Cardiac septum (tissue), 1 donor: ENCODE measurements around the gene KLRB1. TPM values are rescaled to one million over a fixed set of nuclear protein-coding genes. Genes with fewer than 3 reads are reported as not detected.
"Not testable (repeated sequence)": the region's sequence is repeated elsewhere in the genome, so short reads cannot be mapped to it uniquely, and the experiment has no call there.

Experiments used
- DNase-seq: peaks from one replicate; pipeline ENCODE4 v3.0.0-alpha.2; 2020; ENCODE audit warnings: low spot score
- intact Hi-C: fragments of 100-400 bp; cut with DNase I; formaldehyde crosslinking; loops from one replicate; pipeline ENCODE4 v1.14.0; 2022
- total RNA-seq: library from RNA; stranded (reverse); fragmentation: NEBNext Ultra II Directional; extraction: Animal tissue kit (Norgen Biotek cat#: 25700); gene quantifications from one replicate; pipeline ENCODE4 v1.2.1, GENCODE V29; 2021
- donor health status: DM: no; HTN: no; CAD: no.

The KLRB1 gene
- total RNA-seq, 1 donor from 2014 or later: 0.38 TPM

DNA sequence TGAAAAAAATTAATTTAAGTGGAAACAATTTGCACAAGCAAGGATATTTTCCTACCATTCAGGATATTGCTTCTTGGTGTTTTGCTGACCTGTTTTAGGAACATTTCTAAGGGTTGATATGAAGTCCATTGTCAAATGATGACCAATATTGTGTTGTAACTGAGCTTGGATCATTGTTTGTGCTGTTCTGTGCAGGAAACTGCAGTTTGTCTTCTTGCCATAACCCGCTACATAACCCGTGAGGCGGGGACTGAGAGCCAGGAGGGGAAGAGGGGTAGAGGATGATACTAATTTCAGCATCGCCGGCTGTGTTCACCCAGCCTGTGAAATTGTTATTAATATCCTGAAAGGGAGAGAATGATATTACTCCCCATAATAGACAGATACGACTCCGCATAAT is 41.6 kb downstream of the KLRB1 start:
- intact Hi-C loops, DNase-seq: not testable (repeated sequence)

DNA sequence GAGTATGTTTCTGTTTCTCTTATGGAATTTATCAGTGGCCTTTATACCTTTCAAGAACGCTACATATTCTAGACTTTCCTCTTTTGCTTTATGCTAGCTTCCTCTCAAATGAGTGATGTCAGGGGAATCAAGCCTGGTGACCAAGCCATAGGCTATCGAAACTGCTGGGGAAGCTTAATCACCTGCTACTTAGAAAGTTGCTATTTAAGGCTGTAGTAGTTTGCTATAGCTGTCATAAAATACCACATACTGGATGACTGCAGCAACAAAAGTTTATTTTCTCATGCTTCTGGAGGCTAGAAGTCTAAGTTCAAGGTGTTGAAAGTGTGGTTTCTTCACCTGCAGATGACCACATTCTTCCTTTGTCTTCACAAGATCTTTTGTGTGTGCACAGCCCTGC is 43.3 kb downstream of the KLRB1 start:
- intact Hi-C loops, DNase-seq: not testable (repeated sequence)

DNA sequence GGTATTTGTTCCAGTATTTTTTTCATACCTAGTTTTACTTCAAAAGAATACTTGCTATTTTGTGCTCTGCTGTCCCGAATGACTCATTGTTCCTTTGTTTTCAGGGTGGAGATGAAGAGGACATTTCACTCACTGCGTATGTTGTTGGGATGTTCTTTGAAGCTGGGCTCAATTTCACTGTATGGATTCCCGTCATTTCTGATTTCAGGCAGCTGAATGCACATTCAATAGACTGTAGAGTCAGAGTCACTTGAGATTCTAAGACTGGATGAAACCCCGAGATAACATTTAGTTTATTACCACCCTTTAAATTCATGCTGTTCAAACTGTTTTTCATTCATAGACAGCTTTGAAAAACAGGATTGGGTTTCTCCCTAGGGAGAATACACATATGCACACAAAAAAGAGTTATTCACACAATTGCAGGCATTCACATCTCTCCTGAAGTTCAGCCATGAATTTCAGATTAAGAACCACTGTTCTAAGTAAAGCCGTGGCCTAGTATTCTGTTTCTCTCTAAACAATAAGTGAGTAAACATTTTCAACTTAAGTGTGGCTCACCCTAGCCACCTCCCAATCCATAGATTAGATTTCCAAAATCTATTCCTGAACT is 44.8 kb downstream of the KLRB1 start:
- intact Hi-C loops, DNase-seq: not testable (repeated sequence)

DNA sequence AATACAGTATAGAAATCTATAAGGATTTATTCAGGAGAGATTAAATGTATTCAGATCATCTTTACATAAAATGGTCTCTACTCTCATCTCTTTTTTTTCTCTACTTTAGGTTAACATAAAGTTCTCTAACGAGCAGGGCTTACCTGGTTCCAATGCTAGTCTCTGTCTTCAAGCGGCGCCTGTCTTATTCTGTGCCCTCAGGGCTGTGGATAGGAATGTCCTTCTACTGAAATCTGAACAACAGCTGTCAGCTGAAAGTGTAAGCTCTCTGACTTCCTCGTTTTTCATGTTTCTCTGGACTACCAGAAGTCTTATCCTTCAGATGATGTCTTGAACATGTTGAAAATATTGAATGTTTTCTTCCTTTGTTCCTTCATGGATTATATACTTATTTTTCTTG is 62.2 kb downstream of the KLRB1 start:
- DNase-seq, intact Hi-C loops: not testable (repeated sequence)

Other genes with a start within 250 kb of the KLRB1 start
- gene CLEC2D, start 61.8 kb upstream of the KLRB1 start, total RNA-seq: 4.7 TPM
- not detected for gene CLECL1, start 125.2 kb upstream of the KLRB1 start, total RNA-seq
- 0.24 TPM for gene CD69, start 153.0 kb upstream of the KLRB1 start, total RNA-seq
- gene KLRF1, start 219.6 kb upstream of the KLRB1 start, total RNA-seq: not detected